Measurements from ENCODE around the gene M6PR. TPM values are rescaled to one million over a fixed set of nuclear protein-coding genes. Genes with fewer than 3 reads are reported as not detected.
A peak's percentile ranks its signal among the peaks of the same experiment; 100 is the strongest.

The M6PR gene
- total and polyA plus RNA-seq, 2 of the 8 experiments (the other 6 are each of a cell fraction or from before 2014, with no cell fraction given): 106 to 122 TPM

- H4K5ac ChIP-seq (ENCODE audit: insufficient read length, low read depth, low read length): peak overlapping the region; percentile 92
- H3K27me3 ChIP-seq (replicated peaks in 1 of 4; ENCODE audit: control insufficient read depth in 3 of 4, extremely low read depth in 1 of 4, insufficient read depth in 3 of 4, low read length in 3 of 4): no peaks in the 10 kb centered on the region
- no peak overlapping the region for H3K4ac ChIP-seq (replicated peaks; ENCODE audit: insufficient read length, low read depth, low read length)
- peak overlapping the region; percentile 43 for H3K56ac ChIP-seq (replicated peaks; ENCODE audit: insufficient read length, low read depth, low read length)
- no peak overlapping the region for H2AK5ac ChIP-seq (ENCODE audit: low read depth, low read length)
- DNase-seq (ENCODE audit: low read depth in 1 of 2, low spot score in 2 of 2): no peak
- H3K79me2 ChIP-seq (ENCODE audit: control insufficient read depth in 1 of 2, insufficient read depth in 2 of 2, low read length in 2 of 2): peaks cover 34 to 66% of the 10 kb centered on the region in 2 experiments
- no peak for FAIRE-seq
- H3K79me1 ChIP-seq (ENCODE audit: low read depth, low read length): 0 out of 2 replicates have a peak, but pooled peaks cover 2% of the 10 kb centered on the region
- peak overlapping the region; percentile 91 to 99 (median 98) for H3K4me3 ChIP-seq (ENCODE audit: extremely low read depth in 1 of 4, insufficient read depth in 2 of 4, low read depth in 3 of 4, low read length in 4 of 4)
- H3K23me2 ChIP-seq (ENCODE audit: low read depth, low read length): peaks cover 9% of the 10 kb centered on the region
- H2BK5ac ChIP-seq (ENCODE audit: low read depth, low read length): no peak overlapping the region
- H2BK15ac ChIP-seq (ENCODE audit: low read length): no peak overlapping the region
- H4K91ac ChIP-seq (replicated peaks; ENCODE audit: insufficient read length, low read length): no peak overlapping the region
- POLR2A ChIA-PET (ENCODE audit: partially characterized antibody): interaction anchor here (0.7 to 18.7 kb wide), 4 partner anchors 12 to 465 kb away, joined by 3 to 438 read pairs (median 157); partner anchors contain the start of gene M6PR
- no peak overlapping the region for H2BK120ac ChIP-seq (replicated peaks; ENCODE audit: low read depth, low read length)
- peak overlapping the region; percentile 76 to 92 for H3K4me2 ChIP-seq (ENCODE audit: insufficient read depth in 1 of 2, low read depth in 2 of 2, low read length in 2 of 2)
- H4K8ac ChIP-seq (ENCODE audit: extremely low read depth, insufficient read depth, low read length): no peak overlapping the region
- peak overlapping the region in 3 of 4 experiments; percentile 77 to 93 (median 87); a peak in 5 of 7 replicates for H3K9ac ChIP-seq (replicated peaks in 1 of 4; ENCODE audit: extremely low read depth in 1 of 4, low read depth in 3 of 4, low read length in 3 of 4)
- CTCF ChIA-PET (ENCODE audit: partially characterized antibody): interaction anchor here (0.6 kb wide), 1 partner anchor 235 kb away, joined by 3 read pairs; no protein-coding TSS in a partner anchor
- no peaks in the 10 kb centered on the region for H3K9me3 ChIP-seq (ENCODE audit: insufficient read depth in 2 of 2, low read depth in 1 of 2, low read length in 1 of 2)
- no peak overlapping the region for H3K27ac ChIP-seq (ENCODE audit: low read depth, low read length)
- no peak overlapping the region for H2BK12ac ChIP-seq (ENCODE audit: low read depth, low read length)
- peaks cover 11 to 54% (median 29%) of the 10 kb centered on the region in 4 experiments for H3K36me3 ChIP-seq (ENCODE audit: control insufficient read depth in 2 of 4, insufficient read depth in 4 of 4, low read length in 3 of 4)
- H2AFZ ChIP-seq (ENCODE audit: low read length): no peak overlapping the region
- no peak overlapping the region for H3K18ac ChIP-seq (ENCODE audit: extremely low read depth, low read length)
- H3K14ac ChIP-seq (ENCODE audit: insufficient read length): no peak overlapping the region
- no peak overlapping the region for H2BK20ac ChIP-seq (ENCODE audit: low read length)
- no peak overlapping the region for H3K23ac ChIP-seq (ENCODE audit: insufficient read length)
- peaks cover 0 to 24% (median 4%) of the 10 kb centered on the region in 4 experiments; a peak in 2 of 7 replicates for H3K4me1 ChIP-seq (replicated peaks in 1 of 4; ENCODE audit: control insufficient read depth in 3 of 4, insufficient read depth in 4 of 4, low read length in 3 of 4)
- H4K20me1 ChIP-seq (replicated peaks in 1 of 2; ENCODE audit: control insufficient read depth in 1 of 2, insufficient read depth in 2 of 2, low read length in 2 of 2): peaks cover 13 to 22% of the 10 kb centered on the region in 2 experiments
- no peak for TF ChIP-seq PHF8 (conservative IDR thresholded peaks at IDR 0.05; ENCODE audit: low read depth, low read length)
- TF ChIP-seq SUZ12 (IDR thresholded peaks at IDR 0.05; ENCODE audit: low read length): no peak
- TF ChIP-seq TAF1 (IDR thresholded peaks at IDR 0.05; ENCODE audit: low read depth, low read length): no peak
- TF ChIP-seq RXRA (IDR thresholded peaks at IDR 0.05; ENCODE audit: insufficient read depth, low read depth, low read length): no peak
- TF ChIP-seq BCL11A (IDR thresholded peaks at IDR 0.05; ENCODE audit: low read depth in 2 of 2, low read length in 2 of 2): no peak
- no peak for TF ChIP-seq TCF12 (IDR thresholded peaks at IDR 0.05; ENCODE audit: low read depth, low read length)
- TF ChIP-seq CTBP2 (IDR thresholded peaks at IDR 0.05; ENCODE audit: borderline replicate concordance, insufficient read depth, insufficient read length, low read length): no peak
- TF ChIP-seq FOSL1 (IDR thresholded peaks at IDR 0.05; ENCODE audit: insufficient read depth, low read depth, low read length): no peak
- TF ChIP-seq HDAC6 (IDR thresholded peaks at IDR 0.05; ENCODE audit: low read depth, low read length): no peak
- no peak for TF ChIP-seq KDM5A (IDR thresholded peaks at IDR 0.05; ENCODE audit: low read length)
- TF ChIP-seq TBP (IDR thresholded peaks at IDR 0.05; ENCODE audit: low read depth, low read length): no peak
- TF ChIP-seq GABPA (IDR thresholded peaks at IDR 0.05; ENCODE audit: borderline replicate concordance, insufficient read depth, low read length): no peak
- TF ChIP-seq ASH2L (IDR thresholded peaks at IDR 0.05; ENCODE audit: low read length): no peak
- no peak for TF ChIP-seq EP300 (IDR thresholded peaks at IDR 0.05; ENCODE audit: borderline replicate concordance in 1 of 2, low read depth in 2 of 2, low read length in 2 of 2)
These were observed 33.3 kb downstream of the M6PR start for GRCh38 chr12:8916154-8916553.

Measured in H1 (cell line).